HepG2 (cell line): Measurements from ENCODE around the gene ARL3. TPM values are rescaled to one million over a fixed set of nuclear protein-coding genes. Genes with fewer than 3 reads are reported as not detected.

Experiments used
- CAMTA2 ChIP-seq: sonication (generic); formaldehyde crosslinking; IDR thresholded peaks from 2 replicates; pipeline ENCODE4 v1.4.0; 2020; ENCODE audit warnings: mild to moderate bottlenecking, missing genetic modification reagents, borderline replicate concordance
- HDAC2 ChIP-seq: sonication (generic); formaldehyde crosslinking; IDR thresholded peaks from 2 replicates; pipeline ENCODE4 v1.4.0; 2020; ENCODE audit warnings: missing genetic modification reagents
- HINFP ChIP-seq: sonication (generic); formaldehyde crosslinking; IDR thresholded peaks from 2 replicates; pipeline ENCODE4 v1.4.0; 2020; ENCODE audit warnings: low read depth, mild to moderate bottlenecking, missing genetic modification reagents
- HNRNPL ChIP-seq: fragments of 200-400 bp; formaldehyde crosslinking; IDR thresholded peaks from 2 replicates; pipeline ENCODE4 v1.6.1; 2017; ENCODE audit warnings: mild to moderate bottlenecking, low read depth, low read length
- MAFK ChIP-seq, 2 experiments: IDR thresholded peaks in 1 of 2; conservative IDR thresholded peaks in 1 of 2; 2 replicates each; pipeline ENCODE4 v1.6.1; 2011; ENCODE audit warnings: improper control_type of control experiment in 2 of 2, low read length in 2 of 2
- MBD4 ChIP-seq: IDR thresholded peaks from 2 replicates; pipeline ENCODE4 v1.6.1; 2012; ENCODE audit warnings: low read length, inconsistent platforms, borderline replicate concordance
- NR0B2 ChIP-seq: sonication (generic); formaldehyde crosslinking; IDR thresholded peaks from 2 replicates; pipeline ENCODE4 v1.4.0; 2020; ENCODE audit warnings: mild to moderate bottlenecking, missing genetic modification reagents
- TOE1 ChIP-seq: sonication (generic); formaldehyde crosslinking; IDR thresholded peaks from 2 replicates; pipeline ENCODE4 v1.4.0; 2020; ENCODE audit warnings: mild to moderate bottlenecking, missing genetic modification reagents
- ZNF326 ChIP-seq: sonication (generic); formaldehyde crosslinking; IDR thresholded peaks from 2 replicates; pipeline ENCODE4 v1.4.0; 2020; ENCODE audit warnings: missing genetic modification reagents, borderline replicate concordance
- ZNF530 ChIP-seq: sonication (generic); formaldehyde crosslinking; IDR thresholded peaks from 2 replicates; pipeline ENCODE4 v1.5.0; 2020; ENCODE audit warnings: low read depth, mild to moderate bottlenecking, missing genetic modification reagents
- ZNF687 ChIP-seq: sonication (generic); formaldehyde crosslinking; IDR thresholded peaks from 2 replicates; pipeline ENCODE4 v1.5.1; 2020; ENCODE audit warnings: mild to moderate bottlenecking, missing genetic modification reagents, moderate library complexity
- ZNF777 ChIP-seq: sonication (generic); formaldehyde crosslinking; IDR thresholded peaks from 2 replicates; pipeline ENCODE4 v1.4.0; 2020; ENCODE audit warnings: missing genetic modification reagents
- ZSCAN31 ChIP-seq: sonication (generic); formaldehyde crosslinking; IDR thresholded peaks from 2 replicates; pipeline ENCODE4 v1.5.0; 2020; ENCODE audit warnings: low read depth, mild to moderate bottlenecking, missing genetic modification reagents
- polyA plus RNA-seq, 8 experiments: library from polyadenylated mRNA; depleted of rRNA in 3 of 8; stranded (reverse) in 7 of 8; unstranded in 1 of 8; fragments of >200 nt; fragmentation: Illumina TruSeq in 4 of 8; extraction: Trizol in 4 of 8; gene quantifications; 2 replicates each; pipeline versions ENCODE4 v1.2.1 to v1.2.3, GENCODE V29; 2011 to 2016; ENCODE audit warnings: low read depth in 4 of 8, missing spikeins in 1 of 8, mixed read lengths in 1 of 8; ENCODE audit not compliant: insufficient read depth in 1 of 8
- total RNA-seq, 5 experiments: library from RNA; depleted of rRNA; stranded (reverse); fragments of >200 nt; fragmentation: Illumina TruSeq; extraction: Trizol; gene quantifications; 2 replicates each; pipeline ENCODE4 v1.2.3, GENCODE V29; 2016; ENCODE audit warnings: low read depth in 1 of 5
- TF ChIP-seq, protein P1 (sequence below): IDR thresholded peaks from 2 replicates; pipeline ENCODE4 v1.6.1; 2018; ENCODE audit warnings: missing genetic modification reagents
- TF ChIP-seq, protein P2 (sequence below): sonication (generic); formaldehyde crosslinking; IDR thresholded peaks from 2 replicates; pipeline ENCODE4 v1.8.0; 2022; ENCODE audit warnings: missing genetic modification reagents, mild to moderate bottlenecking, inconsistent platforms, borderline replicate concordance
- TF ChIP-seq, protein P3 (sequence below): sonication (generic); formaldehyde crosslinking; conservative IDR thresholded peaks from 2 replicates; pipeline ENCODE4 v1.4.0; 2020; ENCODE audit warnings: mild to moderate bottlenecking, missing genetic modification reagents, moderate library complexity

ARL3 gene
- total and polyA plus RNA-seq, 2 of the 13 experiments (the other 11 are each of a cell fraction or from before 2014, with no cell fraction given): 5.2 to 6.6 TPM

DNA sequence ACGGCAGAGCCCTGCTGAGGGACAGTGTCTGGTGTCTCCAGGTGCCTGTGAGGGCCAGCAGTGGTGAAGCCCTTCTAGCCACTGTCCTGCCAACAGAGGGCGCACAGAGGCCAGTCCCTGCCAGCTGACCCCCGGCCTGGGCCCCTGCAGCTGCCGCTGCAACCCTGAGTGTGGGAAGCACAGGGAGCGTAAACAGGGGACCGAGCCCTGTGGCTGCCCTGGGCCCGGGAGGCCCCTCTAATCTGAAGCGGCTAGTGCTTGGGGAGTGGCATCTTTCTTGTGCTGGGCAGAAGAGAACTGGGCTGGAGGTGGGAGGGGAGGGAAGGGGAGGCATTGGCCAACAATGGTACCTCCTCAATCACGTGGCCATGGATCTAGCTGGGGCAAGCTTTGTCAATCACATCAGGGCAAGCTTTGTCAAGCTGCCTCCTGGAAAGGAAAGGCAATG is 35.3 kb downstream of the ARL3 start (continued):
- TF ChIP-seq ZNF687 (peak; percentile 94), HDAC2 (CRISPR knock-in tag) (no peak), ZNF777 (CRISPR knock-in tag) (no peak), ZNF530 (no peak), HNRNPL (peak; percentile 89), NR0B2 (CRISPR knock-in tag) (no peak), TOE1 (no peak), CAMTA2 (CRISPR knock-in tag) (no peak), MAFK (conservative IDR thresholded peaks at IDR 0.05 in 1 of 2, IDR thresholded peaks at IDR 0.05 in 1 of 2; ENCODE audit: low read length in 2 of 2) (no peak), ZSCAN31 (CRISPR knock-in tag) (no peak), MBD4 (no peak), HINFP (CRISPR knock-in tag) (no peak), ZNF326 (CRISPR knock-in tag) (no peak)
- TF ChIP-seq, protein P1, sequence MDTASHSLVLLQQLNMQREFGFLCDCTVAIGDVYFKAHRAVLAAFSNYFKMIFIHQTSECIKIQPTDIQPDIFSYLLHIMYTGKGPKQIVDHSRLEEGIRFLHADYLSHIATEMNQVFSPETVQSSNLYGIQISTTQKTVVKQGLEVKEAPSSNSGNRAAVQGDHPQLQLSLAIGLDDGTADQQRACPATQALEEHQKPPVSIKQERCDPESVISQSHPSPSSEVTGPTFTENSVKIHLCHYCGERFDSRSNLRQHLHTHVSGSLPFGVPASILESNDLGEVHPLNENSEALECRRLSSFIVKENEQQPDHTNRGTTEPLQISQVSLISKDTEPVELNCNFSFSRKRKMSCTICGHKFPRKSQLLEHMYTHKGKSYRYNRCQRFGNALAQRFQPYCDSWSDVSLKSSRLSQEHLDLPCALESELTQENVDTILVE (CRISPR knock-in tag): no peak
- TF ChIP-seq, protein P2, sequence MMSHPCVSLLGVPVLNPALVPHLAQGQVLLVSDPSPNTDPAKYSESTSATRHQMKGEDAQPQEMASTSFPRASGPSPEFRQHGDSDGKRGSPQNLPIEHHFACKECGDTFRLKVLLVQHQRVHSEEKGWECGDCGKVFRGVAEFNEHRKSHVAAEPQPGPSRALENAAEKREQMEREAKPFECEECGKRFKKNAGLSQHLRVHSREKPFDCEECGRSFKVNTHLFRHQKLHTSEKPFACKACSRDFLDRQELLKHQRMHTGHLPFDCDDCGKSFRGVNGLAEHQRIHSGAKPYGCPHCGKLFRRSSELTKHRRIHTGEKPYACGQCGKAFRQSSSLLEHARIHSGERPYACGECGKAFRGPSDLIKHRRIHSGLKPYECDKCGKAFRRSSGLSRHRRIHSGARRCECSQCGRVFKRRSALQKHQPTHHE (CRISPR knock-in tag): no peak
- TF ChIP-seq, protein P3, sequence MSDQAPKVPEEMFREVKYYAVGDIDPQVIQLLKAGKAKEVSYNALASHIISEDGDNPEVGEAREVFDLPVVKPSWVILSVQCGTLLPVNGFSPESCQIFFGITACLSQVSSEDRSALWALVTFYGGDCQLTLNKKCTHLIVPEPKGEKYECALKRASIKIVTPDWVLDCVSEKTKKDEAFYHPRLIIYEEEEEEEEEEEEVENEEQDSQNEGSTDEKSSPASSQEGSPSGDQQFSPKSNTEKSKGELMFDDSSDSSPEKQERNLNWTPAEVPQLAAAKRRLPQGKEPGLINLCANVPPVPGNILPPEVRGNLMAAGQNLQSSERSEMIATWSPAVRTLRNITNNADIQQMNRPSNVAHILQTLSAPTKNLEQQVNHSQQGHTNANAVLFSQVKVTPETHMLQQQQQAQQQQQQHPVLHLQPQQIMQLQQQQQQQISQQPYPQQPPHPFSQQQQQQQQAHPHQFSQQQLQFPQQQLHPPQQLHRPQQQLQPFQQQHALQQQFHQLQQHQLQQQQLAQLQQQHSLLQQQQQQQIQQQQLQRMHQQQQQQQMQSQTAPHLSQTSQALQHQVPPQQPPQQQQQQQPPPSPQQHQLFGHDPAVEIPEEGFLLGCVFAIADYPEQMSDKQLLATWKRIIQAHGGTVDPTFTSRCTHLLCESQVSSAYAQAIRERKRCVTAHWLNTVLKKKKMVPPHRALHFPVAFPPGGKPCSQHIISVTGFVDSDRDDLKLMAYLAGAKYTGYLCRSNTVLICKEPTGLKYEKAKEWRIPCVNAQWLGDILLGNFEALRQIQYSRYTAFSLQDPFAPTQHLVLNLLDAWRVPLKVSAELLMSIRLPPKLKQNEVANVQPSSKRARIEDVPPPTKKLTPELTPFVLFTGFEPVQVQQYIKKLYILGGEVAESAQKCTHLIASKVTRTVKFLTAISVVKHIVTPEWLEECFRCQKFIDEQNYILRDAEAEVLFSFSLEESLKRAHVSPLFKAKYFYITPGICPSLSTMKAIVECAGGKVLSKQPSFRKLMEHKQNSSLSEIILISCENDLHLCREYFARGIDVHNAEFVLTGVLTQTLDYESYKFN (CRISPR knock-in tag): peak; percentile 58
